Activated T-cell treated with anti-CD3 and anti-CD28 coated beads for 4 hours (primary cell): Measurements from ENCODE around the gene PDE7B.

Experiments used
- DNase-seq: peaks from one replicate; pipeline ENCODE4 v3.0.0-alpha.2; 2020

Gene PDE7B

GRCh38 chr6:136035378-136036070, 184.0 kb downstream of the PDE7B start:
- DNase-seq = no peak

GRCh38 chr6:136036071-136036380, 184.5 kb downstream of the PDE7B start:
- DNase-seq = no peak

- no peak for DNase-seq
Observed at GRCh38 chr6:136036601-136037000, 185.1 kb downstream of the PDE7B start.

GRCh38 chr6:136037242-136037875, 185.9 kb downstream of the PDE7B start:
- no peak for DNase-seq

GRCh38 chr6:136037876-136038460, 186.5 kb downstream of the PDE7B start:
- DNase-seq = no peak

- DNase-seq = no peak
Observed at GRCh38 chr6:136038531-136038930, 187.0 kb downstream of the PDE7B start.

- no peak for DNase-seq
Observed at GRCh38 chr6:136039185-136039584, 187.7 kb downstream of the PDE7B start.

- no peak for DNase-seq
Observed at GRCh38 chr6:136050475-136050874, 199.0 kb downstream of the PDE7B start.

- DNase-seq = no peak
Observed at GRCh38 chr6:136051140-136051775, 199.8 kb downstream of the PDE7B start.

- no peak for DNase-seq
Observed at GRCh38 chr6:136052031-136052430, 200.5 kb downstream of the PDE7B start.

GRCh38 chr6:136058852-136059251, 207.4 kb downstream of the PDE7B start:
- DNase-seq = no peak

- DNase-seq = no peak
Observed at GRCh38 chr6:136059308-136059707, 207.8 kb downstream of the PDE7B start.

- DNase-seq = no peak
Observed at GRCh38 chr6:136060052-136060451, 208.6 kb downstream of the PDE7B start.

- no peak for DNase-seq
Observed at GRCh38 chr6:136060759-136061158, 209.3 kb downstream of the PDE7B start.

- DNase-seq = no peak
Observed at GRCh38 chr6:136061701-136062100, 210.2 kb downstream of the PDE7B start.

- DNase-seq = no peak
Observed at GRCh38 chr6:136063096-136063495, 211.6 kb downstream of the PDE7B start.

GRCh38 chr6:136066005-136066404, 214.5 kb downstream of the PDE7B start:
- no peak for DNase-seq

- no peak for DNase-seq
Observed at GRCh38 chr6:136067731-136068341, 216.3 kb downstream of the PDE7B start.

- DNase-seq = no peak
Observed at GRCh38 chr6:136069119-136069518, 217.6 kb downstream of the PDE7B start.

- DNase-seq = no peak
Observed at GRCh38 chr6:136070815-136071214, 219.3 kb downstream of the PDE7B start.

GRCh38 chr6:136072691-136073090, 221.2 kb downstream of the PDE7B start:
- DNase-seq = no peak

- DNase-seq = no peak
Observed at GRCh38 chr6:136073216-136073615, 221.7 kb downstream of the PDE7B start.

GRCh38 chr6:136076496-136076895, 225.0 kb downstream of the PDE7B start:
- DNase-seq = no peak
